ENCODE data around the gene OPRD1.
"Not testable (repeated sequence)": the region's sequence is repeated elsewhere in the genome, so short reads cannot be mapped to it uniquely, and the experiment has no call there.

The OPRD1 gene

DNA sequence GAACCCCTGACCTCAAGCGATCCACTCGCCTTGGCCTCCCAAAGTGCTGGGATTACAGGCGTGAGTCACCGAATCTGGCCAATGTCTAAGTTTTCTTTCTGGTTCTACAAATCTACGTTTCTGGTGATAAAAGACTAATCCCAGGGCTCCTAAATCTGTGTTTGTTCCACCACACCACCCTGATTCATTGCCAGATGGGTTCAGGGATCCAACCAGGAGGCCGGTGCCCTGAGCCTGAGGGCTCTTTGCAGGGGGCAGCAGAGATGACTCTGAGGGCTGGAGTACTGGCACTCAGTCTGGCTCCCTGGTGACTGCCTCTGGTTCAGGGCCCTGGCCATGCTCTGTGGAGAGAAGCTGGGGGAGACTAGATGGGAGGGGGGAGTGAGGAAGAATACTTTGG lies 10.5 kb upstream of the OPRD1 start:
- DNase-seq (ENCODE audit: low read depth): no peak

DNA sequence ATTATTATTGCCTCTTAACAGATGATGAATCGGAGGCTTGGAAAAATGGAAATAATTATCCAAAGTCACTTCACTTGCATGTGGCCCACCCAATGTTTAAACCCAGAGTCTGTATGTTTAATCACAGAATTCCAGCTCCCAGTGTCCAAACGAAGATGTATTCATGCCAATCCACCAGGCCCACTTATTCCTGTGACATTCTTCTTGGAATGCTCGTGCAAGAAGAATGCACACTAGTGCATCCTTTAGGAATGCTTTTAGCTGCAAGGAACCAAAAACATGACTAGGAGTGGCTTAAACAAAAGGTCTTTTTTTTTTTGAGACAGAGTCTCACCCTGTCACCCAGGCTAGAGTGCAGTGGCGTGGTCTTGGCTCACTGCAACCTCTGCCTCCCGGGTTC lies 8.9 kb upstream of the OPRD1 start:
- no peak for DNase-seq (ENCODE audit: low read depth)

DNA sequence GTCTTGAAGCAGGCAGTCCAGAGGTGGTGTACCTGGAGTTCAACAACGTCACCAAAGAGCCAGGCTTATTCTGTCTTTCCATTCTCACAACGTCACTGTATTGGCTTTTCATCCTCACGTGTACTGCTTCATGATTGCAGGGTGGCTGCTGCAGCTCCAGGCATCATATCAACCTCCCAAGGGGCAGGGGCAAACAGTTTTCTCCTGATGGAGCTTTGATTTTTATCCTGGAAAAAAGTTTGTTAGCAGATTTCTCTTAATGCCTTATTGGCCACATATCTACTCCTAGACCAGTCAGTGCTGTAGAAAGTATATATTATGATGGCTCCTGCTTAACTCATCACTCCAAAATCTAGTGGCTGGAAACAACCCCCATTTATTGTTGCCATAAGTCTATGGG lies 8.3 kb upstream of the OPRD1 start:
- no peak for DNase-seq (ENCODE audit: low read depth)

DNA sequence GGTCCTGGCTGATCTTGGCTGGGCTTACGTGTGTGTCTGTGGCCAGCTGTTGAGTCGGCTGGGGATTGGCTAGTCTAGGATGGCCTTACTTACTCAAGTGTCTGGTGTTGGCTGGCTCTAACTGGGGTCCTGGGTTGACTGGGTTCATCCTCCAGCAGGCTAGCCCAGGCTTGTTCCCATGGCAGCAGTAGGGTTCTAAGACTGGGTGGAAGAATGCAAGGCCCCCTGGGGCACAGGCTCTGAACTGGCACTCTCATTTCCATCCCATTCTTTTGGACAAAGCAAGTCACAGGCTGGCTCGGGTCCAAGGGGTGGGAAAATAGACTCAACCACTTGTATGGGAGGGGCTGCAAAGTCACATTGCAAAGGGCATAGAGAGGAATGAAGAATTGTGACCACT lies 7.9 kb upstream of the OPRD1 start:
- DNase-seq (ENCODE audit: low read depth): no peak

DNA sequence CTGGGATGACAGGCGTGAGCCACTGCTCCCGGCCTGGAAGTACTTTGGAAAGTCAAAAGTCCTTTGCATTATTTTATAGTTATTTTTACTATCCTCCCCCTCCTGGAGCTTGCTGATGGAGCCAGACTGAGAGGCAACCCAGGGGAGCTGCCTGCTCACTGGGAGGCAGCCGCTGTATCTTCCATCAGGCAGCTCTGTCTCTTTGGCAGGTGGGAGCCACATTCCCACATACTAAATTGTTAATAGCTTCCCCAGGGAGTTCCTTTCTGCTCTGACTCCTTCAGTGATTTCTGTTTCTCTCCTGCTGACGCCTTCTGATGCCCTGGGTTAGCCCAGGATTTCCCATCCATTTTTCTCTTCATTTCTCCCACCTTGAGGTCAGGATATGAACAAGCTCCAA lies 4.9 kb upstream of the OPRD1 start:
- DNase-seq (ENCODE audit: low read depth): no peak

DNA sequence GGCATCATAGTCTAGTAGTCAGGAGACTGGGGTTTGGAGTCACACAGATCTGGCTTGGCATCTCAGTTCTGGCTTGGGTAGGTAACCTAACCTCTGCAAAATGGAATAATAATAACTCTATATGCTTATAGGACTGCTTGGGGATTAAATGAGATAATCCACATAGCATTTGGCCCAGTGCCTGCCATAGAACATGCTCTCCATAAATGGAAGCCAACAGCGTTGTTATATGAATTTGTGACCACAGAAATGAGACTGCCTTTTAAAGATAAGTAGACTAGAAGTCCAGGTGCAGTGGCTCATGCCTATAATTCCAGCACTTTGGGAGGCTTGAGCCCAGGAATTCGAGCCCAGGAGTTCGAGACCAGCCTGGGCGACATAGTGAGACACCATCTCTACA lies 4.0 kb upstream of the OPRD1 start:
- no peak for DNase-seq (ENCODE audit: low read depth)

DNA sequence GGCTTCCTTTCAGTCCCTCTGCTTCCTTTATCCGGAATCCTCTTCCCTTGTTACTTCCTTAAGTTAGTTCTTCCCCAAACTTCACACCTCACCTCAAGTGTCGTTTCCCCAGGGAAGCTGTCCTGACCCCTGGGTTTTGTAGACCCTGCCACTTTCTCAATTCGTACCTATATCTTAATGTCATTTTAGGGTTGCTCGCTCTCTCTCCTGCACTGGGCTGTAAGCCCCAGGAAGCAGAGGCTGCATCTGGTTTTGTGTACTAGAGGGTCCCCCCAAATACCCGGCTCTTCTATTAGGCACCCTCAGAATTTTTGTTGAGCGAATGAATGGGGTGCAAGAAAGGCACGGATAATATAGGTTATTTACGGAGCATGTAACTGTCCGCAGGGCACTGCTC lies 603 bp upstream of the OPRD1 start:
- DNase-seq (ENCODE audit: low read depth): no peak

DNA sequence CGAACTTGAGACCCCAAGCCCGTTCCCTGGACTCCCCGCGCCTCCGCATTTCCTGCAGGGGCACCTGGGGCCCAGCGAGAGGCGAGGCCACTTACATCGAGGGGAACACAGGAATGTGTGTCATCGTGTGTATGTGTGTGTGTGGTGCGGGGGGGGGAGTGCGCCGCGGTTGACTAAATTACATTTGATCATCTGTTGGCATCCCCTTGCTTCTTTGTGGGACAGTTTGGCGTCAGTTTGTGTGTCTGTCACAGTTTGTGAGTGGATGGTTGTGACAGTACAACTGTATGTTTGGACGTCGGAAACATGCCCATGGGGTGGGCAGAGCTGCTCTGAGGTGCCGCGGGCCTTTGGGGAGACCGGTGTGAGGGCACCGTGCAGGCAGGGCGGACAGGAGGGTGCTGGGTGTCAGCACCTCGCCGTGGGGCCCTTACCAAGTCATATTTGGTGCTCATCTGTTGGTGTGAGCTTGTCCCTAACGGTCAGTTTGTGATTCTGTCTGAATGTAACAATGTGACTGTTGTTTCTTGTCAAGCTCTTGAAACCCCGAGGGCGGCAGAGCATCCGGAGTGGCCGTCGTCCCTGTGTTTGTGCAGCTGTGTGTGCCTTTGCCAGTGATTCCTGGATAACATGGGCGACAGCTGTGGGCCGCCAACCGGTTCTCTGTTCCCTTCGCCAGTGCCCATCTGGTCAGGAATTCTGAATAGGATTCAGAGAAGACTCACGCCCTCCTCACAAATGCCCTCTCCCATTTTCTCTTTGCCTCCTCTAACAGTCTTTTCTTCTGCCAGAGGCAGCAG lies 899 bp downstream of the OPRD1 start:
- DNase-seq (ENCODE audit: low read depth): no peak

DNA sequence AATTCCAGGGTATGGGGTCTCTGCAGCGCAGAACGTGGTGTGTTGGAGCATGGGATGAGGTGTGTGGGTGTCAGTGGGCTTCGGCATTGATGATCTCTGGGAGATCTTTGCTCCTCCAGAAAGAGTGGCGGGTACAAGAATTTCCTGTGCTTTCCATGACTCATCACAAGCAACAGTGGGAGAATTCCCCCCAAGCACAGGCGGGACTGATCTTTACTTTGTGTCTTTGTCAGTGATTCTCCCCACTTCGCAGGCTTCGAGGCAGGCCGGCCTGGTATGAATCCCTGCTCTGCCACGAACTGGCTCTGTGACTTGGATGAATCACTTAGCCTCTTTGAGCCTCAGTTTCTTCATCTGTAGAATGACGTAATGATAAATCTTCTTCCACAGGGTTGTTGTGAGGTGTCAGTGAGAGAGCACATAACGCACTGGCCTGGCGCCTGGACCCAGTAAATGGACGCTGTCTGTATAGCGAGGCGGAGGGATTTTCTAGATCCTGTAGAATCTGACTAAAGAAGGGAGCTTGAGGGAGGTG lies 2.0 kb downstream of the OPRD1 start:
- DNase-seq (ENCODE audit: low read depth): no peak

DNA sequence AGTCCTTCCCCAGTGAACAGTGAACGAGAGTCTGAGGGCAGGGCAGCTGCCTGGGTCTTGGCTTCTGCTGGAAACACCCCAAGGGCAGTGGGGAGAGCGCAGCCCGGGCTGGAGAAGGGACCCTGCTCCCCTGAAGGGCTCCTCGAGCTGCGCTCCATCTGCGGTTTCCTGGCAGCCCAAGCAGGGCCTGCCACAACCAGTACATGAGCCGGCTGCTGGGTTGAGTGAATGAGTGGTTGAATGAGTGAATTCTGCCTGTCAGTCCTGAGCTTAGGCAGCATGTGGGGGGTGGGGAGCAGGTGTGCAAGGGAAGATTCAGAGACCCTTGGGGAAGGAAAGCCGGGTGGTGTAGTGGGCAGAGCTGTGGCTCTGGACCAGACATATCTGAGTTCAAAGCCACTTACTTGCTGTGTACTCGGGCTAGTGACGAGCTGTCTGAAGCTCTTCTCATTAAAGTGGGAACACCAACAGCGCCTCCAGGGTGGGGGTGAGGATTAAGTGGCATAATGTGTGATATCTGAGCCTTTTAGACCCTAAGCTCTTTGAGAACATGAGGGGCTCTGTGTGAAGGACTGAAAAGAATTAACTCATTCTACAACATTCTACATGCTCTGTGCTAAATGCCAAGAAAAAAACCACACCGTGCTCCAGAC lies 3.7 kb downstream of the OPRD1 start:
- DNase-seq (ENCODE audit: low read depth): no peak

DNA sequence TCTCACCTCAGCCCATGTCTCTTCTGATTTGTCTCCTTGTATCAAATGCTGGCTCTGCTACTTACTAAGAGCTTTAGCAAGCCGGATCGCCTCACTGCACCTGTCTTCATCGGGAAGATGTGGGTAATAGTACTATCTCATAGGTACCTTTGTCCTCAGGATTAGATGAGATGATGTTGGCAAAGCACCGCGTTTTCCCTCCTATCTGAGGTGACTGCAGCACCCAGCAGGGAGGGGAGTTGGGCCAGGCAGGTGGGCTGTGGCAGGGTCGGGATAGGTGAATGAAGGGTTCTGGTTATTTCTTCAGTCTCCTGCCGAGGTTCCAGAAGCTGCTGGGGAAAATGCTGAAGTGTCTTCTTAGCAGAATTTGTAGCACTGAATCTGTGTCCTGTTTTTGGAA lies 5.2 kb downstream of the OPRD1 start:
- DNase-seq (ENCODE audit: low read depth): no peak

DNA sequence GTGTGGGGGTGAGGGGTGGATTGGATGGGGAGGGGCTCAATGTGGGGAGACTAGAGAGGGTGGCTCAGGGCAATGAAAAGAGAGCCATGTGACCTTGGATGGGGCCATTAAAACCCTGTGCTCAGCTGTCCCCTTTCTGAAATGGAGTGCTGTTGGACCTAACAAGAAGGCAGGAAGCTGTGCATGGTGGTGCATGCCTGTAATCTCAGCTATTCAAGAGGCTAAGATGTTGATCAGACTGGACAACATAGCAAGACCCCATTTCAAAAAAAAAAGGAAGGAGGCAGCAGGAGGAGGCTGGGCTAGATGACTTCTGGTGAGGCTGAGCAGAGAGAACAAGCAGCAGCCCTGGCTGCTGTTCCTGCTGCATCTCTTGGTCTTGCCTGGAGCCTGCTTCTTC lies 7.0 kb downstream of the OPRD1 start:
- no peak for DNase-seq (ENCODE audit: low read depth)

DNA sequence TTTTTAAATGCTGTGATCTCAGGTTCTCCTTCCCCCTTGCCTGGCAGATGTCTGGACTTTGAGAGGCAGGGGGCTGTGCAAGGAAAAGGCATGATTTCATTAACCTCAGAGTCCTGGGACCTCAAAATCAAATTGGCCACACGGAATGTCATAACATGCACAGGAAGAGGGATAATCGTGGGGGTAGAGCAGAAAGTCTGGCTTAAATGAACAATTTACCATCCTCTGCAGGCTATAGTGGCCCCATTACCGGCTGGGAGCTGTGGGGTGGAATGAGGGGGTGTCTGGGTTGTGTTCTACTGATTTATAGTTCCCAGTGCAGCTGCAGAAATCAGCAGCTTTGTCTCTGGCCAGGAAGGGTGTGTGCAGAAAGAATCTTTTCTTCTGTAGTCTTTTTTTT lies 10.8 kb downstream of the OPRD1 start:
- no peak for DNase-seq (ENCODE audit: low read depth)

DNA sequence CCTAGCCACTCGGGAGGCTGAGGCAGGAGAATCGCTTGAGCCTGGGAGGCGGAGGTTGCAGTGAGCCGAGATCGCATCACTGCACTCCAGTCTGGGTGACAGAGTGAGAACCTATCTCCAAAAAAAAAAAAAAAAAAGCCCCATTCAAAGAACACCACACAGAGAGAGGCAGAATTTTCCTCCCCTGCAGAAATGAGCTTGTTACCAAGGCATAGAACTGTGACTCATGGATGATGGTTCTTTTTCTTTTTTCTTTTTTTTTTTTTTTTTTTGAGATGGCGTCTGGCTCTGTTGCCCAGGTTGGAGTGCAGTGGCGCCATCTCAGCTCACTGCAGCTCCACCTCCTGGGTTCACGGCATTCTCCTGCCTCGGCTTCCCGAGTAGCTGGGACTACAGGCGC lies 12.1 kb downstream of the OPRD1 start:
- DNase-seq (ENCODE audit: low read depth): not testable (repeated sequence)

DNA sequence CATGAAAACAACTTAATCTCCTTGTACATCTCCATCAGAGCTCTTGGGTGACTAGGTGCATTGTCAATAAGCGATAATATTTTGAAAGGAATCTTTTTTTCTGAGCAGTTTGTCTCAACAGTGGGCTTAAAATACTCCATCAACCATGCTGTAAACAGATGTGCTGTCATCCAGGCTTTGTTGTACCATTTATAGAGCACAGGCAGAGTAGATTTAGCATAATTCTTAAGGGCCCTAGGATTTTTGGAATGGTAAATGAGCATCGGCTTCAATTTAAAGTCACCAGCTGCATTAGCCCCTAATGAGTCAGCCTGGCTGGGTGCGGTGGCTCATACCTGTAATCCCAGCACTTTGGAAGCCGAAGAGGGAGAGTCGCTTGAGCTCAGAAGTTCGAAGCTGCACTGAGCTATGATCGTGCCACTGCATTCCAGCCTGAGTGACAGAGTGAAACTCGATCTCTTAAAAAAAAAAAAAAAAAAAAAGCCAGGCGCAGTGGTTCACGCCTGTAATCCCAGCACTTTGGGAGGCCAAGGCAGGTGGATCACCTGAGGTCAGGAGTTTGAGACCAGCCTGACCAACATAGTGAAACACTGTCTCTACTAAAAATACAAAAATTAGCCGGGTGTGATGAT lies 16.4 kb downstream of the OPRD1 start:
- DNase-seq (ENCODE audit: low read depth): not testable (repeated sequence)

DNA sequence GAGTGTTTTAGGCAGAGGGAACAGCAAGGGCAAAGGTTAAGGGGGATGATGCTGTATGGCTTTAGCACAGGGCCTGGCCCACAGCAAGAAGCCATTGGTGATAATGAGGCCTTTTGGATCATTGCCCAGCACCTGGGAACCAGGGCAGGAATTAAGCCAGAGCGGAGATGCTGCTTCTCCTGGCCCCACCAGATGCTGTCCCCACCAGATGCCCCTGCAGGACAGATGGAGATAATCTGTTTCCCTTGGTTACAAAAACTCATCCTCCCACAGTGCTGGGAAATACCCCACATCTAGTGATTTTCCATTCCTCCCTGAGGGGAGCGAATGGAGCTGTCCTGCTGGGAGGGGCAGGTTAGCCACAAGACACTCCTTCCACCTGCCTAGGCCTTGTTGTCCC lies 18.8 kb downstream of the OPRD1 start:
- DNase-seq (ENCODE audit: low read depth): no peak

DNA sequence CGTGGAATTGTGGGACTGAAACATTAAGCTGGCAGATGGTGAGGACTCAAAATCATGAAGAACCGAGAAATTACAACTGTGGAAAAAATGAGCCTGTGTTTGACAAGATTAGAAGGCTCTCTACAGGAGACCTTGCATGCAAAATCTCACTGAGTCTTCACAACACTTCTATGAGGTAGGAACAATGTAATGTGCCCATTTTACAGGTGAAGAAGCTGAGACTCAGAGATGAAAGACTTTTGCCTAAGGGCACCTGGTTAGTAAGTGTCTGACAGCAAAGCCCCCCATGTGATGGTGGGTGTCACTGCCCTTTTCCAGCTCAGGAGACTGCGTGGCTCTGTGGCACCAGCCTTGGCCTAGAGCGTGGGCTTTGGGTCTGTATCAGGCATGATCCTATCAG lies 21.0 kb downstream of the OPRD1 start:
- DNase-seq (ENCODE audit: low read depth): no peak

DNA sequence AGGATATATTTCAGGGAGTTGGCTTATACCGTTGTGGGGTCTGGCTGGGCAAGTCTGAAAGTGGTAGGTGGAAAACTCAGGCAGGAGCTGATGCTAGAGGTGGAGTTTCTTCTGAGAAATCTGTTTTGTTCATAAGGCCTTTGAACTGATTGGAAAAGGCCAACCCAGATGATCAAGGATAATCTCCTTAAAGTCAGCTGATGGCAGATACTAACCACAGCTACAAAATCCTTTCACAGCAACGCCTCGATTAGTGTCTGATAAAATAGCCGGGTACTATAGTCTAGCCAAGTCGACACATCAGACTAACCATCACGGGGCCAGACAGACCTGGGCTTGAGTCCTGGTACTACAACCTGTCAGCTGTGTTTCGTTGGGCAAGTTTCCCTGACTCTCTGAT lies 21.4 kb downstream of the OPRD1 start:
- DNase-seq (ENCODE audit: low read depth): no peak

DNA sequence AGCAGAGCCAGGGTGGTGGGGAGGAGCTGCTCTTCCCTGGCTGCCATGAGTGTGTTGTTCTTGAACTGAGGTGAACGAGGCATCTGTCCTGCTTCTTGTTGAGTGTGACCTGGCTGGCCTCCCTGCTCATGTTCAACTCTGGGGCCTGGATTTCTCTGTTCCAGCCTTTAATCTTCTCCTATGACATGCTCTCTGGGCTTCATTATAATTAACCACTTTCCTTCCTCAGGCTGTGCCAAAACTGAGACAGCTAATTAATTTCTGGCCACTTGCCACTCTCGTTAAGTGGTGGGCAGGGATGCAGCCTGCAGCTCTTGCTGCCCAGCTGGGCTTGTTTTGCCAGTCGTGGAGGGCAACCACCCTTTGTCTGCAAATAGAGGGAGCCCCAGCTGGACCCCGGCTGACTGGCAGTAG lies 23.3 kb downstream of the OPRD1 start:
- no peak for DNase-seq (ENCODE audit: low read depth)

DNA sequence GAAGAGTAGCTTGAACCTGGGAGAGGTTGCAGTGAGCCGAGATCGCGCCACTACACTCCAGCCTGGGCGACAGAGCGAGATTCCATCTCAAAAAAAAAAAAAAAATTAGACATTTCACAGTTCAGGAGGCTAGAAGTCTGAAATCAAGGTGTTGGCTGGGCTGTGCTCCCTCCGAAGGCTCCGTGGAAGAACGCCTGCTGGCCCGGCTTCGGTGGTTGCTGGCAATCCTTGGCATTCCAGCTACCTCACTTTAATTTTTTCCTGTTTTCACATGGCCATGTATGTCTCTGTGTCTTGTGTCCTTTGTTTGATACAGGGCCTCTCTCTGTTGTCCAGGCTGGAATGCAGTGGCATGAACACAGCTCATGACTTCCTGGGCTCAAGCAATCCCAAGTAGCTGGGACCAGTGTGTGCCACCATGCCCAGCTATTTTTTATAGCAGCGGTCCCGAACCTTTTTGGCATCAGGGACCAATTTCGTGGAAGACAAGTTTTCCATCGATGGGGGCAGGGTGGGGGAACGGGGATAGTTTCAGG lies 24.5 kb downstream of the OPRD1 start:
- DNase-seq (ENCODE audit: low read depth): no peak

DNA sequence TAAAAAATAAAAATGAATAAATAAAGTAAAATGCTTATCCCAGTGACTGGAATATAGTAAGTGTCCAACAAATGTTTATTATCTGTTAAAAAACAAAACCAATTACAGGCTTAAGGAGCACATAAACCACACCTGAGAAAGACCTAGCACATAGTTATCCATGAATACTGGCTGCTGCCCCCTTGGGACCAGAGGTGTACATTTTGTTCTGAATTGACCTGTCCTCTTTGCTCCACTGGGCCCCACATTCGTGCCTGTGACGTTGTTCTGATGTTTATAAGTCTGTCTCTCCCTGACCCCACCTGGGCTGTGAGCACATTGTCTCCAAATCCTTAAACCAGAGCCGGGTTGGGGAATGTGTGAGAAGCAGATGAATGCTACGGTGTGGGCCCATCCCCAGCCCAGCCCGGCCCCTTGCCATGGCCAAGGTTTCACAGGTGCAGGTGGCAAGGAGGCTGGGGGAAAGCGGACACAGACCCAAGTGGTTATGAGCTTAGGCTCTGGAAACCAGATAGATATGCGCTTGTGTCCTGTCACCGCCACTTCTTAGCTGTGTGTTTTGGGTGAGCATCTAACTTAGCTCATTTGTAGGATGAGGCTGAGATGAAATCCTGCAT lies 29.1 kb downstream of the OPRD1 start:
- DNase-seq (ENCODE audit: low read depth): no peak

DNA sequence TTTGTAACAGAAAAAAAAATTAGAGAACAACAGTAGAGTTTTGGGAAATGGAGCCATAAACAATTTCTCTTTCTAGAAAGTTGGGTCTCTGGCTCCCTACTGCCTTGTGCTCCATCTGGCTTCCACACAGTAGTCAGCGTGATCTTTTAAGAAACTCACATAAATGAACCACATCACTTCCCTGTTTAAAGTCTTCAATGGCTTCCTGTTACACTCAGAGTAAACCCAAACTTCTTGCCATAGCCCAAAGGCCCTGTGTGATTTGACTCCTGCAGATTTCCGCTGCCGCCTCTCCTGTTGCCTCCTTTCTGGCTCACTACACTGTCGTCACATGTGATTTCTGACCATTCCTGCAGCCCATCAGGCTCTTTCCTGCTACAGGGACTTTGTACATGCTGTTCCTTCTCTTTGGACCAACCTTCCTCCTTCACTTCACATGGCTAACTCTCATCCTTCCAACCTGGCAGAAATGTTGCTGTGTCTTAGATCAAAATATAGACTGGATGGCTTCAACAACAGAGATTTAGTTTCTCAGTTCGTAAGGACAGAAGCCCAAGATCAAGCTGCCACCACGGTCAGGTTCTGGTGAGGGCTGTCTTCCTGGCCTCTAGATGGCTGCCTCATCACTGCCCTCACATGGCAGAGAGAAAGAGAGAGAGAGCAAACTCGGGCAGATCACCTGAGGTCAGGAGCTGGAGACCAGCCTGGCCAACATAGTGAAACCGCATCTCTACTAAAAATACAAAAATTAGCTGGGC lies 34.0 kb downstream of the OPRD1 start:
- no peak for DNase-seq (ENCODE audit: low read depth)
